ENCODE measurements around the gene PRMT9. TPM values are rescaled to one million over a fixed set of nuclear protein-coding genes. Genes with fewer than 3 reads are reported as not detected.

The PRMT9 gene
- total and polyA plus RNA-seq, 8 donors = 7.4 to 28.6 (median 22.9) TPM

- Histone ChIP-seq H3K27me3 (no peaks in the 10 kb centered on the region), H3K9me3 (no peaks in the 10 kb centered on the region), H3K4me3 (no peak overlapping the region), H3K4me1 (no peaks in the 10 kb centered on the region), H3K36me3 (peaks cover 4 to 87% of the 10 kb centered on the region in 2 donors), H3K27ac (no peak overlapping the region)
- intact Hi-C loops (cut with DNase I) = no loop called here
- TF ChIP-seq, protein P1, sequence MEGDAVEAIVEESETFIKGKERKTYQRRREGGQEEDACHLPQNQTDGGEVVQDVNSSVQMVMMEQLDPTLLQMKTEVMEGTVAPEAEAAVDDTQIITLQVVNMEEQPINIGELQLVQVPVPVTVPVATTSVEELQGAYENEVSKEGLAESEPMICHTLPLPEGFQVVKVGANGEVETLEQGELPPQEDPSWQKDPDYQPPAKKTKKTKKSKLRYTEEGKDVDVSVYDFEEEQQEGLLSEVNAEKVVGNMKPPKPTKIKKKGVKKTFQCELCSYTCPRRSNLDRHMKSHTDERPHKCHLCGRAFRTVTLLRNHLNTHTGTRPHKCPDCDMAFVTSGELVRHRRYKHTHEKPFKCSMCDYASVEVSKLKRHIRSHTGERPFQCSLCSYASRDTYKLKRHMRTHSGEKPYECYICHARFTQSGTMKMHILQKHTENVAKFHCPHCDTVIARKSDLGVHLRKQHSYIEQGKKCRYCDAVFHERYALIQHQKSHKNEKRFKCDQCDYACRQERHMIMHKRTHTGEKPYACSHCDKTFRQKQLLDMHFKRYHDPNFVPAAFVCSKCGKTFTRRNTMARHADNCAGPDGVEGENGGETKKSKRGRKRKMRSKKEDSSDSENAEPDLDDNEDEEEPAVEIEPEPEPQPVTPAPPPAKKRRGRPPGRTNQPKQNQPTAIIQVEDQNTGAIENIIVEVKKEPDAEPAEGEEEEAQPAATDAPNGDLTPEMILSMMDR (IDR thresholded peaks at IDR 0.05) = no peak
- ATAC-seq = no peak
- no peak for DNase-seq
Observed at GRCh38 chr4:147628415-147628814, 55.5 kb downstream of the PRMT9 start.

DNA sequence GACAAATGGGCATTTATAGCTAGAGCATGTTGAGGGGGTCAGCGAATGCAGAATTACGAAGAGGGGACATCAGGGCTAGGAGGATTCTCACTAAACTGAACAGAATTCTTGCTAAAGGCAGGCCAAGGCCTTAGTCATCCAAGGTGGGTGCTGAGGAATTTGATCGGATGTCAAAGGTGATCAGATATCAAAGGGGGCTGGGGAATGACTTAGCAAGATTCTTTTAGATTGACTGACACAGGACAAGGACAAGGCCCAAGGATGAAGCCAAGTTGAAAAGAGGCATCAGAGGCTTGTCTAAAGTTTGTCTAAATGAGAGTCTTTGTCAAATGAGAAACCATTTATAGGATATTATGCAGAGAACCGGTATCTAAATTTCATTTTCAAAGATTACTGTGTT is 57.1 kb downstream of the PRMT9 start:
- peaks cover 4 to 85% of the 10 kb centered on the region in 2 donors for H3K36me3 ChIP-seq
- no peaks in the 10 kb centered on the region for H3K9me3 ChIP-seq
- no peak for DNase-seq
- no peaks in the 10 kb centered on the region for H3K4me1 ChIP-seq
- intact Hi-C loops (cut with DNase I) = no loop called here
- H3K4me3 ChIP-seq = no peak overlapping the region
- ATAC-seq = no peak
- TF ChIP-seq, protein P1 (IDR thresholded peaks at IDR 0.05) = no peak
- no peak overlapping the region for H3K27ac ChIP-seq
- no peaks in the 10 kb centered on the region for H3K27me3 ChIP-seq

DNA sequence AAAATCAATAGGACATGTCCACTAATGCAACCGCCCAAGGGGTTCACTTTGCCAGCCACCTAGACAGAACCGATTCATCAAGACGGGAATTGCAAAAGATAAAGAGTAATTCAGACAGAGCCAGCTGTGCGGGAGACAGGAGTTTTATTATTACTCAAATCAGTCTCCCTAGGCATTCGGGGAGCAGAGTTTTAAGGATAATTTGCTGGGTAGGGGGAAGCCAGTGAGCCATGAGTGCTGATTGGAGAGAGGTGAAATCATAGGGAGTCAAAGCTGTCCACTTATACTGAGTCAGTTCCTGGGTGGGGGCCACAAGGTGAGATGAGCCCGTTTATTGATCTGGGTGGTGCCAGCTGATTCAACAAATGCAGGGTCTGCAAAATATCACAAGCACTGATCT is 58.2 kb downstream of the PRMT9 start:
- H3K4me3 ChIP-seq = no peak overlapping the region
- ATAC-seq (no peak), DNase-seq (no peak)
- peaks cover under 1 to 10% of the 10 kb centered on the region in 2 donors for H3K4me1 ChIP-seq
- no peaks in the 10 kb centered on the region for H3K9me3 ChIP-seq
- no peaks in the 10 kb centered on the region for H3K27me3 ChIP-seq
- peaks cover 4 to 79% of the 10 kb centered on the region in 2 donors for H3K36me3 ChIP-seq
- intact Hi-C loops (cut with DNase I) = no loop called here
- no peak overlapping the region for H3K27ac ChIP-seq
- TF ChIP-seq, protein P1 (IDR thresholded peaks at IDR 0.05) = no peak

GRCh38 chr4:147620315-147620714 is 63.6 kb downstream of the PRMT9 start:
- no peaks in the 10 kb centered on the region for H3K9me3 ChIP-seq
- DNase-seq (no peak), ATAC-seq (no peak)
- intact Hi-C loops (cut with DNase I) = no loop called here
- peaks cover 3 to 25% of the 10 kb centered on the region in 2 donors for H3K36me3 ChIP-seq
- H3K27me3 ChIP-seq = no peaks in the 10 kb centered on the region
- TF ChIP-seq, protein P1 (IDR thresholded peaks at IDR 0.05) = no peak
- H3K4me3 ChIP-seq = no peak overlapping the region
- no peak overlapping the region for H3K27ac ChIP-seq
- peaks cover 10 to 37% of the 10 kb centered on the region in 2 donors for H3K4me1 ChIP-seq

- intact Hi-C loops (cut with DNase I) = loop anchor here in 1 of 2 donors (10.0 kb wide), 1 partner anchor 247 kb away; no protein-coding TSS in a partner anchor
- peak; percentile 23 for ATAC-seq
Observed at GRCh38 chr4:147617841-147618691, 65.9 kb downstream of the PRMT9 start.

More at GRCh38 chr4:147617841-147618691, 65.9 kb downstream of the PRMT9 start:
- no peaks in the 10 kb centered on the region for H3K9me3 ChIP-seq
- peak overlapping the region; percentile 69 to 76 for H3K4me3 ChIP-seq
- peak overlapping the region; percentile 83 to 85 for H3K27ac ChIP-seq
- H3K36me3 ChIP-seq = peaks cover 0 to 6% of the 10 kb centered on the region in 2 donors
- peaks cover 10 to 37% of the 10 kb centered on the region in 2 donors for H3K4me1 ChIP-seq
- TF ChIP-seq, protein P1 (IDR thresholded peaks at IDR 0.05) = peak in 1 of 2 donors; percentile 4
- no peak for DNase-seq
- no peaks in the 10 kb centered on the region for H3K27me3 ChIP-seq

Data from left lung (tissue), 10 donors.